HepG2 (cell line): ENCODE measurements around the gene TSPAN15. TPM values are rescaled to one million over a fixed set of nuclear protein-coding genes. Genes with fewer than 3 reads are reported as not detected.

Experiments used
- ATAC-seq: fragments of 200-7000 bp; cut with Tn5 transposase; 3 replicates; pipeline ENCODE4 v1.9.1; 2020; ENCODE audit warnings: mild to moderate bottlenecking, moderate library complexity
- BruUV-seq: library from RNA; stranded (reverse); fragments of 400-500 nt; replicated peaks from 2 replicates; lab custom pipeline; 2021; lab: Mats Ljungman, UMichigan
- CTCF ChIA-PET: fragments of 300-600 bp; formaldehyde crosslinking; extraction: SDS; loops from one replicate; lab custom pipeline; 2021; ENCODE audit warnings: low total read pairs, inconsistent platforms, low intra/inter-chr PET ratio; lab: Yijun Ruan, JAX
- POLR2A ChIA-PET: fragments of 350-600 bp; sonication (Branson Sonifier 250); formaldehyde crosslinking; loops from one replicate; lab custom pipeline; 2020; ENCODE audit warnings: antibody characterized with exemption, inconsistent platforms; lab: Yijun Ruan, JAX
- DNase-seq: peaks from one replicate; pipeline ENCODE4 v3.0.0-alpha.2; 2015; ENCODE audit warnings: low spot score
- FAIRE-seq: peaks from 3 replicates; lab custom pipeline; 2011; peaks lifted over from hg19 to GRCh38; lab: Jason Lieb, UNC
- H2AFZ ChIP-seq: one replicate; pipeline ENCODE4 v1.6.1; 2011; ENCODE audit warnings: low read length, inconsistent platforms
- H3K27ac ChIP-seq: fragments of 300-600 bp; 3 replicates; pipeline ENCODE4 v1.8.0; 2011; ENCODE audit warnings: mixed run types, mild to moderate bottlenecking, mixed read lengths, low read length, inconsistent platforms; ENCODE audit not compliant: insufficient read depth; ENCODE audit errors: extremely low read length
- H3K27me3 ChIP-seq, 2 experiments: fragments of 200-600 bp in 1 of 2; 2 replicates in 1 of 2; 3 replicates in 1 of 2; pipeline versions ENCODE4 v1.6.0 to v1.8.0; 2011; ENCODE audit warnings: low read length in 2 of 2, mild to moderate bottlenecking in 2 of 2, moderate library complexity in 2 of 2, inconsistent platforms in 1 of 2; ENCODE audit not compliant: insufficient read depth in 2 of 2, control insufficient read depth in 1 of 2
- H3K36me3 ChIP-seq, 2 experiments: fragments of 200-600 bp in 1 of 2; replicated peaks in 1 of 2; 2 replicates in 1 of 2; 3 replicates in 1 of 2; pipeline versions ENCODE4 v1.5.1 to v1.8.0; 2011; ENCODE audit warnings: low read length in 2 of 2, inconsistent platforms in 1 of 2; ENCODE audit not compliant: insufficient read depth in 2 of 2, control insufficient read depth in 1 of 2
- H3K4me1 ChIP-seq: 2 replicates; pipeline ENCODE4 v1.5.1; 2012; ENCODE audit warnings: low read length, inconsistent platforms; ENCODE audit not compliant: insufficient read depth
- H3K4me2 ChIP-seq: 2 replicates; pipeline ENCODE4 v1.6.0; 2011; ENCODE audit warnings: low read depth, low read length, inconsistent platforms
- H3K4me3 ChIP-seq, 3 experiments: fragments of 200-600 bp in 1 of 3; sonication (generic), shearing (Covaris generic) in 1 of 3; replicated peaks in 1 of 3; 2 replicates each; pipeline ENCODE4 v1.5.1; 2011 to 2016; ENCODE audit warnings: low read length in 3 of 3, inconsistent platforms in 2 of 3, low read depth in 2 of 3, mild to moderate bottlenecking in 2 of 3, control low read depth in 1 of 3, mixed read lengths in 1 of 3; ENCODE audit not compliant: insufficient read depth in 1 of 3
- H3K79me2 ChIP-seq: one replicate; pipeline ENCODE4 v1.6.1; 2011; ENCODE audit warnings: low read length, inconsistent platforms; ENCODE audit not compliant: insufficient read depth
- H3K9ac ChIP-seq: 2 replicates; pipeline ENCODE4 v1.6.0; 2011; ENCODE audit warnings: mild to moderate bottlenecking, low read depth, low read length, inconsistent platforms; ENCODE audit not compliant: insufficient read depth
- H3K9me3 ChIP-seq: 2 replicates; pipeline ENCODE4 v1.5.1; 2012; ENCODE audit warnings: mild to moderate bottlenecking, low read length
- H4K20me1 ChIP-seq: 2 replicates; pipeline ENCODE4 v1.6.0; 2011; ENCODE audit warnings: inconsistent platforms, mild to moderate bottlenecking, low read length, moderate library complexity; ENCODE audit not compliant: insufficient read depth
- ADNP ChIP-seq: sonication (generic); formaldehyde crosslinking; IDR thresholded peaks from 2 replicates; pipeline ENCODE4 v1.4.0; 2020; ENCODE audit warnings: missing genetic modification reagents
- NAIF1 ChIP-seq: sonication (generic); formaldehyde crosslinking; IDR thresholded peaks from 2 replicates; pipeline ENCODE4 v1.5.0; 2020; ENCODE audit warnings: mild to moderate bottlenecking, missing genetic modification reagents, borderline replicate concordance
- PRMT3 ChIP-seq: sonication (generic); formaldehyde crosslinking; IDR thresholded peaks from 2 replicates; pipeline ENCODE4 v1.8.1; 2022; ENCODE audit warnings: low read depth, mild to moderate bottlenecking, moderate library complexity, missing genetic modification reagents, borderline replicate concordance
- REPIN1 ChIP-seq: sonication (generic); formaldehyde crosslinking; IDR thresholded peaks from 2 replicates; pipeline ENCODE4 v1.8.0; 2022; ENCODE audit warnings: missing genetic modification reagents, low read depth, mild to moderate bottlenecking, borderline replicate concordance
- ZNF354B ChIP-seq: sonication (generic); formaldehyde crosslinking; IDR thresholded peaks from 2 replicates; pipeline ENCODE4 v1.8.0; 2022; ENCODE audit warnings: mild to moderate bottlenecking, missing genetic modification reagents
- ZNF562 ChIP-seq: sonication (generic); formaldehyde crosslinking; IDR thresholded peaks from 2 replicates; pipeline ENCODE4 v1.8.0; 2022; ENCODE audit warnings: missing genetic modification reagents, borderline replicate concordance
- ZNF615 ChIP-seq: sonication (generic); formaldehyde crosslinking; IDR thresholded peaks from 2 replicates; pipeline ENCODE4 v1.5.0; 2020; ENCODE audit warnings: mild to moderate bottlenecking, missing genetic modification reagents, borderline replicate concordance
- ZNF7 ChIP-seq: IDR thresholded peaks from 2 replicates; pipeline ENCODE4 v1.6.1; 2016; ENCODE audit warnings: missing biosample characterization, missing genetic modification reagents
- WGBS: methylation state at CpG from one replicate; pipeline ENCODE4 v1.1.6; 2017; ENCODE audit warnings: low lambda C conversion rate; 5-methylcytosine and 5-hydroxymethylcytosine counted together
- in situ Hi-C: cut with HindIII; loops from 2 replicates; pipeline ENCODE4 v1.10.0; 2017; ENCODE audit warnings: low pct_unique_long_range_greater_than_20kb; ENCODE audit not compliant: extremely low pct_ligation_motif_present
- intact Hi-C: fragments of 100-400 bp; cut with micrococcal nuclease; formaldehyde crosslinking; loops from one replicate; pipeline ENCODE4 v1.10.0; 2022; ENCODE audit not compliant: unreplicated experiment
- polyA plus RNA-seq, 8 experiments: library from polyadenylated mRNA; depleted of rRNA in 3 of 8; stranded (reverse) in 7 of 8; unstranded in 1 of 8; fragments of >200 nt; fragmentation: Illumina TruSeq in 4 of 8; extraction: Trizol in 4 of 8; gene quantifications; 2 replicates each; pipeline versions ENCODE4 v1.2.1 to v1.2.3, GENCODE V29; 2011 to 2016; ENCODE audit warnings: low read depth in 4 of 8, missing spikeins in 1 of 8, mixed read lengths in 1 of 8; ENCODE audit not compliant: insufficient read depth in 1 of 8
- total RNA-seq, 5 experiments: library from RNA; depleted of rRNA; stranded (reverse); fragments of >200 nt; fragmentation: Illumina TruSeq; extraction: Trizol; gene quantifications; 2 replicates each; pipeline ENCODE4 v1.2.3, GENCODE V29; 2016; ENCODE audit warnings: low read depth in 1 of 5
- TF ChIP-seq, protein P1 (sequence below): fragments of 450-650 bp; IDR thresholded peaks from 2 replicates; pipeline ENCODE4 v1.6.1; 2016
- TF ChIP-seq, protein P2 (sequence below): sonication (generic); formaldehyde crosslinking; conservative IDR thresholded peaks from 2 replicates; pipeline ENCODE4 v1.5.0; 2020; ENCODE audit warnings: missing genetic modification reagents

Gene TSPAN15
- total and polyA plus RNA-seq, 2 of the 13 experiments (the other 11 are each of a cell fraction or from before 2014, with no cell fraction given), result 0.27 to 3.2 TPM

DNA sequence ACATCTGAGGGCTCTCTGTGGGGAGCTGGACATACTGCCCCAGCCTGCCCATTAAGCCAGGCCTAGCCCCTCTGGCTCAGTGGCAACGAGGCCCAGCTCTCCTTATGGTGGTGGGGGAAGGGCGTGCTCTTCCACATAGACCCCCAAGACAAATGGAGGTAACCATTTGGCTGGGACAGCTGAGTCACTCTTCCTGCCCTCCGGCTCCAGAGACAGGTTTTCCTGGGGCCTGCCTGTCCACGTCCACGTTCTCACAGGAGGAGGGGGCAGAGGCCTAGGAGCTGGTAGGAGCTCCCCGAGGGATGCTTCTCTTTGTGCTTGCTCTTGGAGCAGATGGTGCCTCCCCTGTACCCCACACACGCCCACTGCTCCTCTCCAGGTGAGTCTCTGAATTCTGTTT is 33.5 kb downstream of the TSPAN15 start:
- Histone ChIP-seq H2AFZ (no peak overlapping the region), H3K4me2 (no peak overlapping the region), H3K36me3 (no peaks in the 10 kb centered on the region), H3K27ac (no peak overlapping the region), H3K79me2 (no peaks in the 10 kb centered on the region), H3K9me3 (peaks cover 16% of the 10 kb centered on the region; the same call in 1 of the 2 replicates), H3K4me1 (no peaks in the 10 kb centered on the region), H3K9ac (no peak overlapping the region), H3K4me3 (no peak overlapping the region), H4K20me1 (no peaks in the 10 kb centered on the region), H3K27me3 (peaks cover 0 to 6% of the 10 kb centered on the region in 2 experiments; a peak in 1 of 5 replicates)
- in situ Hi-C loops (no loop called here), intact Hi-C loops (no loop called here)
- TF ChIP-seq ZNF562 (CRISPR knock-in tag) (no peak), REPIN1 (CRISPR knock-in tag) (no peak), ZNF615 (CRISPR knock-in tag) (no peak), NAIF1 (CRISPR knock-in tag) (no peak)
- TF ChIP-seq, protein P1, sequence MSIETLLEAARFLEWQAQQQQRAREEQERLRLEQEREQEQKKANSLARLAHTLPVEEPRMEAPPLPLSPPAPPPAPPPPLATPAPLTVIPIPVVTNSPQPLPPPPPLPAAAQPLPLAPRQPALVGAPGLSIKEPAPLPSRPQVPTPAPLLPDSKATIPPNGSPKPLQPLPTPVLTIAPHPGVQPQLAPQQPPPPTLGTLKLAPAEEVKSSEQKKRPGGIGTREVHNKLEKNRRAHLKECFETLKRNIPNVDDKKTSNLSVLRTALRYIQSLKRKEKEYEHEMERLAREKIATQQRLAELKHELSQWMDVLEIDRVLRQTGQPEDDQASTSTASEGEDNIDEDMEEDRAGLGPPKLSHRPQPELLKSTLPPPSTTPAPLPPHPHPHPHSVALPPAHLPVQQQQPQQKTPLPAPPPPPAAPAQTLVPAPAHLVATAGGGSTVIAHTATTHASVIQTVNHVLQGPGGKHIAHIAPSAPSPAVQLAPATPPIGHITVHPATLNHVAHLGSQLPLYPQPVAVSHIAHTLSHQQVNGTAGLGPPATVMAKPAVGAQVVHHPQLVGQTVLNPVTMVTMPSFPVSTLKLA, result no peak
- no peak for FAIRE-seq
- ChIA-PET CTCF (no interaction called here), POLR2A (no interaction called here)
- BruUV-seq, result no TSS peak
- no peak for ATAC-seq
- WGBS, result 83% methylated on average over 1 of the region's 7 CpGs
- no peak for DNase-seq

DNA sequence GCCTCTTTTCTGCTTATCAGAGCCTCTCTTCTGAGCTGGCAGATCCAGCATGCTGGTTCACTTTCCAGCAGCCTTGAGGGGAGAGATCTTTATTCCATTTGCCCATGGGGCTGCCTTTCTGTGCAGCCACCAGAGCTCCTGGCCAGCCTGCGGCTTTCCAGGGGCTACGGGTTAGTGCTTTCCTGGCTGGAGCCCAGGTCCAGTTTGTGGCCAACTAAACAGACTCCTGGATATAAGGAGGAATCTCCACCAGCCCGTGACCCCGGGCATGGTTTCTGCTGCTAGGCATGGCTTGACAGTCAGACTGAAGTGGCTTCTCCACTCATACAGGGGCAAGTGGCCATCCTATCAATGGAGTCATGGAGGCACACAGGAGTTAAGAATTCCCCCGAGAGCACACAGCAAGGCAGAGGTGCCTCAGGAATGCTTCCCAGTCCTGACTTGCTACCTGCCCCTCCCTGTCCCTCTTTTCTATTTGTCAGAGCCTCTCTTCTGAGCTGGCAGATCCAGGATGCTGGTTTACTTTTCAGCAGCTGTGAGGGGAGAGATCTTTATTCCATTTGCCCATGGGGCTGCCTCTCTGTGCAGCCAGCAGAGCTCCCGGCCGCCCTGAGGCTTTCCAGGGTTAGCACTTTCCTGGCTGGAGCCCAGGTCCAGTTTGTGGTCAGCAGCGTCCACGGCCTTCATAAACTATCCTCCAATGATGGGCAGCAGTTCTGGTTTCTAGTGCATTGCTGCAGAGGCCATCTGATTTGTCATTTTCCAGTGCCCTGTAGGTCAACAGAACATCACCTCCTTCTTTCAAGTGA is 35.9 kb downstream of the TSPAN15 start:
- no peaks in the 10 kb centered on the region; a peak in 1 of 5 replicates for H3K27me3 ChIP-seq
- no peaks in the 10 kb centered on the region for H3K79me2 ChIP-seq
- H3K36me3 ChIP-seq, result no peaks in the 10 kb centered on the region
- no peak overlapping the region for H3K4me2 ChIP-seq
- ChIA-PET POLR2A (no interaction called here), CTCF (no interaction called here)
- FAIRE-seq, result no peak
- no peak overlapping the region for H3K27ac ChIP-seq
- no peak overlapping the region for H3K9ac ChIP-seq
- BruUV-seq, result no TSS peak
- DNase-seq, result no peak
- H2AFZ ChIP-seq, result no peak overlapping the region
- H4K20me1 ChIP-seq, result no peaks in the 10 kb centered on the region
- intact Hi-C loops, result no loop called here
- no peak for ATAC-seq
- H3K4me1 ChIP-seq, result no peaks in the 10 kb centered on the region
- H3K9me3 ChIP-seq, result peaks cover 16% of the 10 kb centered on the region; the same call in 1 of the 2 replicates
- WGBS, result 32% methylated on average over 8 of the region's 9 CpGs
- in situ Hi-C loops, result no loop called here
- TF ChIP-seq ADNP (CRISPR knock-in tag) (no peak), PRMT3 (no peak), ZNF354B (CRISPR knock-in tag) (no peak), ZNF7 (CRISPR knock-in tag) (no peak)
- TF ChIP-seq, protein P2, sequence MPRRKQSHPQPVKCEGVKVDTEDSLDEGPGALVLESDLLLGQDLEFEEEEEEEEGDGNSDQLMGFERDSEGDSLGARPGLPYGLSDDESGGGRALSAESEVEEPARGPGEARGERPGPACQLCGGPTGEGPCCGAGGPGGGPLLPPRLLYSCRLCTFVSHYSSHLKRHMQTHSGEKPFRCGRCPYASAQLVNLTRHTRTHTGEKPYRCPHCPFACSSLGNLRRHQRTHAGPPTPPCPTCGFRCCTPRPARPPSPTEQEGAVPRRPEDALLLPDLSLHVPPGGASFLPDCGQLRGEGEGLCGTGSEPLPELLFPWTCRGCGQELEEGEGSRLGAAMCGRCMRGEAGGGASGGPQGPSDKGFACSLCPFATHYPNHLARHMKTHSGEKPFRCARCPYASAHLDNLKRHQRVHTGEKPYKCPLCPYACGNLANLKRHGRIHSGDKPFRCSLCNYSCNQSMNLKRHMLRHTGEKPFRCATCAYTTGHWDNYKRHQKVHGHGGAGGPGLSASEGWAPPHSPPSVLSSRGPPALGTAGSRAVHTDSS, result no peak
- H3K4me3 ChIP-seq, result no peak overlapping the region
